Diencephalon (tissue), 1 donor: ENCODE data around the gene TMEM139. TPM values are rescaled to one million over a fixed set of nuclear protein-coding genes. Genes with fewer than 3 reads are reported as not detected.

Experiments used
- small RNA-seq: library from RNA; depleted of rRNA; stranded (forward); fragments of <200 nt; gene quantifications from one replicate; pipeline ENCODE3, GENCODE V24; 2014
- total RNA-seq: library from RNA; depleted of rRNA; stranded (reverse); fragments of >200 nt; gene quantifications from one replicate; pipeline ENCODE4 v1.2.3, GENCODE V29; 2014

Gene TMEM139
- total RNA-seq, result 0.46 TPM

GRCh38 chr7:143284591-143285469 is at the start of gene TMEM139:
Gene TMEM139, plus strand, starts transcription at chr7:143284958. Its CDS starts 1,000 bp downstream, at chr7:143285958.

GRCh38 chr7:143263266-143264195 is 21.2 kb upstream of the TMEM139 start, which contains the start of gene GSTK1:
Gene GSTK1, plus strand, starts transcription at chr7:143263441. Its CDS starts 73 bp downstream, at chr7:143263514.

GRCh38 chr7:143287935-143288826 is 3.4 kb downstream of the TMEM139 start, which contains the start of gene CASP2:
Gene CASP2, plus strand, starts transcription at chr7:143288351. Its CDS starts 105 bp downstream, at chr7:143288456.

GRCh38 chr7:143315776-143316175 is 31.0 kb downstream of the TMEM139 start, which contains the start of gene CLCN1:
Gene CLCN1, plus strand, starts transcription at chr7:143316111. Its CDS starts 102 bp downstream, at chr7:143316213.

Small RNAs within 50 kb of the gene (small RNA-seq; reads per million reads assigned to genes)
- gene RN7SL481P, result not detected
- not detected for gene RN7SL535P

Other genes starting within 250 kb of the TMEM139 start
- gene OR6V1, start 232.6 kb upstream of the TMEM139 start, total RNA-seq, result not detected
- not detected for gene PIP, start 152.9 kb upstream of the TMEM139 start, total RNA-seq
- not detected for gene TAS2R39, start 101.5 kb upstream of the TMEM139 start, total RNA-seq
- not detected for gene TAS2R40, start 62.9 kb upstream of the TMEM139 start, total RNA-seq
- gene GSTK1, start 21.5 kb upstream of the TMEM139 start, total RNA-seq, result 46.1 TPM
- gene CASP2, start 3.4 kb downstream of the TMEM139 start, total RNA-seq, result 12.5 TPM
- not detected for gene CLCN1, start 31.2 kb downstream of the TMEM139 start, total RNA-seq
- gene FAM131B, start 77.8 kb downstream of the TMEM139 start, total RNA-seq, result 78.4 TPM
- 13.1 TPM for gene ZYX, start 96.4 kb downstream of the TMEM139 start, total RNA-seq
- 7.8 TPM for gene EPHA1, start 123.9 kb downstream of the TMEM139 start, total RNA-seq
- not detected for gene TAS2R60, start 158.5 kb downstream of the TMEM139 start, total RNA-seq
- not detected for gene TAS2R41, start 192.9 kb downstream of the TMEM139 start, total RNA-seq